NCI-H226 (cell line): ENCODE data around the gene KLHDC1.
"Not testable (repeated sequence)": the region's sequence is repeated elsewhere in the genome, so short reads cannot be mapped to it uniquely, and the experiment has no call there.

Experiments used
- DNase-seq: peaks from one replicate; pipeline ENCODE4 v3.0.0-alpha.2; 2015

KLHDC1 gene

GRCh38 chr14:49692811-49693734 is at the start of gene KLHDC1:
TSS of gene KLHDC1 (plus strand) at chr14:49693120. CDS start at chr14:49693195, 75 bp downstream.
- DNase-seq = peak; percentile 40

GRCh38 chr14:49653508-49653907 is 39.4 kb upstream of the KLHDC1 start:
- no peak for DNase-seq

GRCh38 chr14:49654511-49654910 is 38.4 kb upstream of the KLHDC1 start:
- DNase-seq = no peak

GRCh38 chr14:49657500-49657899 is 35.4 kb upstream of the KLHDC1 start:
- DNase-seq = peak; percentile 13

- no peak for DNase-seq
Measured at GRCh38 chr14:49659526-49660455, 33.1 kb upstream of the KLHDC1 start.

- DNase-seq = no peak
Measured at GRCh38 chr14:49670475-49670874, 22.4 kb upstream of the KLHDC1 start.

GRCh38 chr14:49673586-49673985 is 19.3 kb upstream of the KLHDC1 start:
- no peak for DNase-seq

- no peak for DNase-seq
Measured at GRCh38 chr14:49677643-49678042, 15.3 kb upstream of the KLHDC1 start.

- DNase-seq = no peak
Measured at GRCh38 chr14:49679271-49679670, 13.6 kb upstream of the KLHDC1 start.

GRCh38 chr14:49686425-49686824 is 6.5 kb upstream of the KLHDC1 start:
- DNase-seq = no peak

GRCh38 chr14:49687942-49688700 is 4.8 kb upstream of the KLHDC1 start, which contains the start of gene POLE2:
TSS of gene POLE2 (minus strand) at chr14:49688214. CDS start at chr14:49688203, 11 bp downstream.
- DNase-seq = peak; percentile 48

GRCh38 chr14:49688701-49689030 is 4.3 kb upstream of the KLHDC1 start:
- no peak for DNase-seq

GRCh38 chr14:49691031-49691430 is 1.9 kb upstream of the KLHDC1 start:
- no peak for DNase-seq

- no peak for DNase-seq
Measured at GRCh38 chr14:49692193-49692757, 645 bp upstream of the KLHDC1 start.

GRCh38 chr14:49693735-49694124 is 810 bp downstream of the KLHDC1 start:
- DNase-seq = not testable (repeated sequence)

GRCh38 chr14:49702725-49703124 is 9.8 kb downstream of the KLHDC1 start:
- no peak for DNase-seq

GRCh38 chr14:49703965-49704364 is 11.0 kb downstream of the KLHDC1 start:
- DNase-seq = no peak

GRCh38 chr14:49704471-49704870 is 11.6 kb downstream of the KLHDC1 start:
- DNase-seq = not testable (repeated sequence)

- DNase-seq = not testable (repeated sequence)
Measured at GRCh38 chr14:49710993-49711392, 18.1 kb downstream of the KLHDC1 start.

- no peak for DNase-seq
Measured at GRCh38 chr14:49720744-49721143, 27.8 kb downstream of the KLHDC1 start.

GRCh38 chr14:49721733-49722435 is 29.0 kb downstream of the KLHDC1 start:
- not testable (repeated sequence) for DNase-seq

- no peak for DNase-seq
Measured at GRCh38 chr14:49727171-49727570, 34.3 kb downstream of the KLHDC1 start.
